DOHH2 (cell line): ENCODE measurements around the gene UBASH3B.

Experiments used
- CTCF ChIP-seq: fragments of 200-600 bp; sonication (generic); IDR thresholded peaks from one replicate; pipeline ENCODE4 v1.5.1; 2014; ENCODE audit warnings: antibody characterized with exemption, mild to moderate bottlenecking, low read depth, low read length; ENCODE audit not compliant: poor library complexity, severe bottlenecking
- EZH2phosphoT487 ChIP-seq: fragments of 200-600 bp; sonication (generic); IDR thresholded peaks from 2 replicates; pipeline ENCODE4 v1.6.1; 2017; ENCODE audit warnings: borderline replicate concordance, mild to moderate bottlenecking, antibody characterized with exemption, low read length, moderate library complexity, mixed read lengths

- TF ChIP-seq CTCF = no peak
- no peak for TF ChIP-seq EZH2phosphoT487
Measured at GRCh38 chr11:122673701-122674100, 18.2 kb downstream of the UBASH3B start.
